Right lobe of liver (tissue), 6 donors: ENCODE measurements around the gene FXYD6. TPM values are rescaled to one million over a fixed set of nuclear protein-coding genes. Genes with fewer than 3 reads are reported as not detected.
A peak's percentile ranks its signal among the peaks of the same experiment; 100 is the strongest.

Source experiments
- ATAC-seq, 4 donors: fragments of 200-7000 bp; cut with Tn5 transposase; one replicate each; pipeline ENCODE4 v1.9.1; 2020; ENCODE audit warnings: mild to moderate bottlenecking in 4 of 4, moderate library complexity in 4 of 4
- DNase-seq, 3 donors: peaks; one replicate each; pipeline ENCODE4 v3.0.0-alpha.2; 2020
- H3K27ac ChIP-seq, 3 donors: fragments of 200-600 bp; one replicate each; pipeline ENCODE4 v1.8.0; 2022
- H3K27me3 ChIP-seq, 2 donors: fragments of 200-600 bp; one replicate each; pipeline ENCODE4 v1.8.0; 2022
- H3K36me3 ChIP-seq, 4 donors: fragments of 200-600 bp; sonication (generic) in 1 of 4; one replicate each; pipeline versions ENCODE4 v1.5.1 to v1.8.0; 2017 to 2022; ENCODE audit warnings: control low read depth in 1 of 4
- H3K4me1 ChIP-seq, 4 donors: fragments of 200-600 bp; sonication (generic) in 1 of 4; one replicate each; pipeline versions ENCODE4 v1.5.1 to v1.8.0; 2017 to 2022; ENCODE audit warnings: control low read depth in 1 of 4
- H3K4me3 ChIP-seq, 3 donors: fragments of 200-600 bp; one replicate each; pipeline ENCODE4 v1.8.0; 2022
- H3K9me3 ChIP-seq, 4 donors: fragments of 200-600 bp; sonication (generic) in 1 of 4; one replicate each; pipeline versions ENCODE4 v1.5.1 to v1.8.0; 2017 to 2022; ENCODE audit warnings: control low read depth in 1 of 4
- CTCF ChIP-seq, 4 donors: fragments of 200-600 bp in 3 of 4; fragments of 450-650 bp in 1 of 4; IDR thresholded peaks; one replicate each; pipeline versions ENCODE4 v1.5.1 to v1.8.0; 2016 to 2022; ENCODE audit warnings: antibody characterized with exemption in 4 of 4, mild to moderate bottlenecking in 2 of 4
- POLR2A ChIP-seq: fragments of 450-650 bp; IDR thresholded peaks from one replicate; pipeline ENCODE4 v1.6.1; 2017; ENCODE audit warnings: antibody characterized with exemption, mild to moderate bottlenecking
- WGBS: methylation state at CpG from one replicate; pipeline ENCODE4 v1.1.6; 2018; ENCODE audit warnings: low coverage, low lambda C conversion rate; ENCODE audit not compliant: insufficient coverage; ENCODE audit errors: missing lambda C conversion rate; 5-methylcytosine and 5-hydroxymethylcytosine counted together
- intact Hi-C, 2 donors: fragments of 100-400 bp; cut with DNase I; formaldehyde crosslinking; loops; one replicate each; pipeline versions ENCODE4 v1.11.2 to v1.14.1; 2022
- total RNA-seq, 6 experiments: library from RNA; depleted of rRNA in 2 of 6; stranded (reverse); fragments of >200 nt in 2 of 6; fragmentation: NEBNext Ultra II Directional in 3 of 6; extraction: Animal tissue kit (Norgen Biotek cat#: 25700) in 3 of 6; gene quantifications; one replicate each; pipeline versions ENCODE4 v1.1.0 to v1.2.4, GENCODE V29; 2016 to 2023
- donor health status: DM: no; HTN: yes; CAD: no.
- donor health status: DM: no; HTN: no; CAD: no.
- donor health status: DM: no; HTN: no; CAD: no.
- donor health status: DM: no; HTN: yes; CAD: no.
- donor health status: DM: no; HTN: yes; CAD: no.

Gene FXYD6
- total RNA-seq, 6 experiments from 2014 or later: 4.9 to 14.4 (median 8.9) TPM

- WGBS: 89% methylated on average over 8 of the region's 20 CpGs
- ATAC-seq (no peak), DNase-seq (peak in 1 of 3 donors; percentile 39)
- Histone ChIP-seq H3K9me3 (no peaks in the 10 kb centered on the region), H3K36me3 (no peaks in the 10 kb centered on the region), H3K27me3 (no peaks in the 10 kb centered on the region), H3K4me3 (no peak overlapping the region), H3K4me1 (no peaks in the 10 kb centered on the region), H3K27ac (no peak overlapping the region)
- TF ChIP-seq CTCF (IDR thresholded peaks at IDR 0.05) (no peak), POLR2A (no peak)
- intact Hi-C loops: no loop called here
These were observed 33.3 kb upstream of the FXYD6 start for GRCh38 chr11:117909611-117910382.

- WGBS: 83% methylated on average over 1 of the region's 4 CpGs
- intact Hi-C loops: no loop called here
- DNase-seq (peak in 1 of 3 donors; percentile 9), ATAC-seq (no peak)
- H3K36me3 ChIP-seq: no peaks in the 10 kb centered on the region
- H3K9me3 ChIP-seq: no peaks in the 10 kb centered on the region
- no peaks in the 10 kb centered on the region for H3K4me1 ChIP-seq
- no peak for TF ChIP-seq CTCF (IDR thresholded peaks at IDR 0.05)
- TF ChIP-seq POLR2A: no peak
- no peak overlapping the region for H3K27ac ChIP-seq
- no peaks in the 10 kb centered on the region for H3K27me3 ChIP-seq
- H3K4me3 ChIP-seq: no peak overlapping the region
These were observed 32.6 kb upstream of the FXYD6 start for GRCh38 chr11:117908959-117909610.

GRCh38 chr11:117908109-117908895 lies 31.8 kb upstream of the FXYD6 start:
- WGBS: 53% methylated on average over 7 of the region's 17 CpGs
- Histone ChIP-seq H3K9me3 (no peaks in the 10 kb centered on the region), H3K27me3 (no peaks in the 10 kb centered on the region), H3K4me1 (no peaks in the 10 kb centered on the region), H3K4me3 (no peak overlapping the region), H3K27ac (no peak overlapping the region), H3K36me3 (no peaks in the 10 kb centered on the region)
- no peak for ATAC-seq
- no peak for TF ChIP-seq CTCF (IDR thresholded peaks at IDR 0.05)
- TF ChIP-seq POLR2A: no peak
- DNase-seq: peak in 1 of 3 donors; percentile 38
- intact Hi-C loops: no loop called here

GRCh38 chr11:117907276-117908108 lies 31.0 kb upstream of the FXYD6 start:
- TF ChIP-seq CTCF (IDR thresholded peaks at IDR 0.05): no peak
- no peak for TF ChIP-seq POLR2A
- Histone ChIP-seq H3K4me3 (no peak overlapping the region), H3K27me3 (no peaks in the 10 kb centered on the region), H3K27ac (no peak overlapping the region), H3K4me1 (no peaks in the 10 kb centered on the region), H3K9me3 (no peaks in the 10 kb centered on the region), H3K36me3 (no peaks in the 10 kb centered on the region)
- 35% methylated on average over 18 of the region's 24 CpGs for WGBS
- DNase-seq (peak in 2 of 3 donors; percentile 59 to 76), ATAC-seq (peak; percentile 71 to 95 (median 80))
- intact Hi-C loops: no loop called here
